ENCODE results near the gene MGRN1.

MGRN1 gene

GRCh38 chr16:4607841-4608703 is 16.6 kb upstream of the MGRN1 start:
- DNase-seq (ENCODE audit: insufficient read length) (no peak), FAIRE-seq (no peak)
- TF ChIP-seq POLR2AphosphoS5 (IDR thresholded peaks at IDR 0.05; ENCODE audit: low read depth, low read length) (peak; percentile 64; the same call in 1 of the 2 replicates), POLR2A (IDR thresholded peaks at IDR 0.05; ENCODE audit: low read depth, low read length) (no peak), TAF1 (IDR thresholded peaks at IDR 0.05; ENCODE audit: borderline replicate concordance, low read depth, low read length) (no peak)

- FAIRE-seq: no peak
- no peak for DNase-seq (ENCODE audit: insufficient read length)
- no peak for TF ChIP-seq POLR2A (IDR thresholded peaks at IDR 0.05; ENCODE audit: low read depth, low read length)
- no peak for TF ChIP-seq TAF1 (IDR thresholded peaks at IDR 0.05; ENCODE audit: borderline replicate concordance, low read depth, low read length)
- TF ChIP-seq POLR2AphosphoS5 (IDR thresholded peaks at IDR 0.05; ENCODE audit: low read depth, low read length): no peak
Observed at GRCh38 chr16:4608704-4608980, 16.0 kb upstream of the MGRN1 start.

- TF ChIP-seq TAF1 (IDR thresholded peaks at IDR 0.05; ENCODE audit: borderline replicate concordance, low read depth, low read length): no peak
- no peak for TF ChIP-seq POLR2A (IDR thresholded peaks at IDR 0.05; ENCODE audit: low read depth, low read length)
- no peak for TF ChIP-seq POLR2AphosphoS5 (IDR thresholded peaks at IDR 0.05; ENCODE audit: low read depth, low read length)
- FAIRE-seq (no peak), DNase-seq (ENCODE audit: insufficient read length) (no peak)
Observed at GRCh38 chr16:4609200-4610010, 15.2 kb upstream of the MGRN1 start.

GRCh38 chr16:4610011-4611005 is 14.3 kb upstream of the MGRN1 start:
- TF ChIP-seq POLR2AphosphoS5 (IDR thresholded peaks at IDR 0.05; ENCODE audit: low read depth, low read length) (no peak), POLR2A (IDR thresholded peaks at IDR 0.05; ENCODE audit: low read depth, low read length) (no peak), TAF1 (IDR thresholded peaks at IDR 0.05; ENCODE audit: borderline replicate concordance, low read depth, low read length) (no peak)
- FAIRE-seq (no peak), DNase-seq (ENCODE audit: insufficient read length) (no peak)

- DNase-seq (ENCODE audit: insufficient read length): no peak
- no peak for TF ChIP-seq POLR2A (IDR thresholded peaks at IDR 0.05; ENCODE audit: low read depth, low read length)
- TF ChIP-seq TAF1 (IDR thresholded peaks at IDR 0.05; ENCODE audit: borderline replicate concordance, low read depth, low read length): no peak
- no peak for TF ChIP-seq POLR2AphosphoS5 (IDR thresholded peaks at IDR 0.05; ENCODE audit: low read depth, low read length)
Observed at GRCh38 chr16:4611337-4612021, 13.1 kb upstream of the MGRN1 start.

GRCh38 chr16:4612474-4612931 is 12.1 kb upstream of the MGRN1 start:
- FAIRE-seq (no peak), DNase-seq (ENCODE audit: insufficient read length) (no peak)
- TF ChIP-seq POLR2A (IDR thresholded peaks at IDR 0.05; ENCODE audit: low read depth, low read length) (no peak), POLR2AphosphoS5 (IDR thresholded peaks at IDR 0.05; ENCODE audit: low read depth, low read length) (no peak), TAF1 (IDR thresholded peaks at IDR 0.05; ENCODE audit: borderline replicate concordance, low read depth, low read length) (no peak)

More at GRCh38 chr16:4611337-4612021, 13.1 kb upstream of the MGRN1 start:
- FAIRE-seq: no peak

- DNase-seq (ENCODE audit: insufficient read length): no peak
- no peak for TF ChIP-seq POLR2AphosphoS5 (IDR thresholded peaks at IDR 0.05; ENCODE audit: low read depth, low read length)
- TF ChIP-seq TAF1 (IDR thresholded peaks at IDR 0.05; ENCODE audit: borderline replicate concordance, low read depth, low read length): no peak
- no peak for TF ChIP-seq POLR2A (IDR thresholded peaks at IDR 0.05; ENCODE audit: low read depth, low read length)
- no peak for FAIRE-seq
Observed at GRCh38 chr16:4612977-4613635, 11.5 kb upstream of the MGRN1 start.

- peak; percentile 84 for FAIRE-seq
- peak; percentile 60 for DNase-seq (ENCODE audit: insufficient read length)
- TF ChIP-seq POLR2AphosphoS5 (IDR thresholded peaks at IDR 0.05; ENCODE audit: low read depth, low read length) (peak; percentile 22; the same call in 1 of the 2 replicates), TAF1 (IDR thresholded peaks at IDR 0.05; ENCODE audit: borderline replicate concordance, low read depth, low read length) (no peak)
Observed at GRCh38 chr16:4613636-4614570, 10.7 kb upstream of the MGRN1 start.

All from GM12892 (cell line).